Measurements from ENCODE around the gene DYNC2LI1.
"Not testable (repeated sequence)": the region's sequence is repeated elsewhere in the genome, so short reads cannot be mapped to it uniquely, and the experiment has no call there.

Gene DYNC2LI1

GRCh38 chr2:43773876-43774613 is at the start of gene DYNC2LI1:
TSS of gene DYNC2LI1 (plus strand) at chr2:43774039. CDS start at chr2:43774139, 100 bp downstream.
- peak; percentile 76 for DNase-seq

GRCh38 chr2:43724728-43725526 is 48.9 kb upstream of the DYNC2LI1 start:
- DNase-seq, result no peak

DNA sequence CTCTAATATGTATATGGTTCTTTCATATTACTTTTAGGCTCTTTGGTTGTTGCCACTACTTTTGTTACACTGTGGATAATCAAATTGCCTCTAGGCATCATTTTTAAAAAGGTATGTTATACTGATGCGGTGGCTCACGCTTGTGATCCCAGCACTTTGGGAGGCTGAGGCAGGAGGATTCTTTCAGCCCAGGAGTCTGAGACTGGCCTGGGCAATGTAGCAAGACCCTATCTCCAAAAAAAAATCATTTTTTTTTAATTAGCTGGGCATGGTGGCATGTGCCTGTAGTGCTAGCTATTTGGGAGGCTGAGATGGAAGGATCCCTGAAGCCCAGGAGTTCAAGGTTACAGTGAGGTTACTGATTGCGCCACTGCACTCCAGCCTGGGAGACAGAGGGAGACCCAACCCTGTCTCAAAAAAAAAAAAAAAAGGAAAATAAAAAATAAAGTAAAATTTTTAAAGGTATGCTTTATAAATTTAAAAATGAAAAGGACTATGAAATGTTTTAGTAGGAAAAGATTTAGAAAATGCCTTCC is 48.1 kb upstream of the DYNC2LI1 start:
- DNase-seq, result no peak

GRCh38 chr2:43726961-43727633 is 46.7 kb upstream of the DYNC2LI1 start:
- DNase-seq, result not testable (repeated sequence)

DNA sequence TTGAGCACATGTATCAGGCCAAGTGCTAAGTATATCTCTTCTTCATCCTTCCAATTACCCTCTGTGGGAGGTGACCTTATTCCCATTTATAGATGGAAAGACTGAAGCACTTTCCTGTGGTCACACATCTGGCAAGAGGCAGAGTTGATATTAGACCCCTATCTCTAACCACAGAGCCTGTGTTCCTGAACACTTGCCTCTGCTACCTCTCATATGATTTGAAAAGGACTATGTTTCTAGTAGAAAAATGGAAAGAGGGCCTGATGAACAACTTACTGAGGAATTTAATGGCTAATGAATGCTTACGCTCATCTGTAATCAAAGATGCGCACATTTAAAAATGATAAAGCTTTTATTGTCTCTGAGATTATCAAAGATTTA is 46.2 kb upstream of the DYNC2LI1 start:
- DNase-seq, result no peak

DNA sequence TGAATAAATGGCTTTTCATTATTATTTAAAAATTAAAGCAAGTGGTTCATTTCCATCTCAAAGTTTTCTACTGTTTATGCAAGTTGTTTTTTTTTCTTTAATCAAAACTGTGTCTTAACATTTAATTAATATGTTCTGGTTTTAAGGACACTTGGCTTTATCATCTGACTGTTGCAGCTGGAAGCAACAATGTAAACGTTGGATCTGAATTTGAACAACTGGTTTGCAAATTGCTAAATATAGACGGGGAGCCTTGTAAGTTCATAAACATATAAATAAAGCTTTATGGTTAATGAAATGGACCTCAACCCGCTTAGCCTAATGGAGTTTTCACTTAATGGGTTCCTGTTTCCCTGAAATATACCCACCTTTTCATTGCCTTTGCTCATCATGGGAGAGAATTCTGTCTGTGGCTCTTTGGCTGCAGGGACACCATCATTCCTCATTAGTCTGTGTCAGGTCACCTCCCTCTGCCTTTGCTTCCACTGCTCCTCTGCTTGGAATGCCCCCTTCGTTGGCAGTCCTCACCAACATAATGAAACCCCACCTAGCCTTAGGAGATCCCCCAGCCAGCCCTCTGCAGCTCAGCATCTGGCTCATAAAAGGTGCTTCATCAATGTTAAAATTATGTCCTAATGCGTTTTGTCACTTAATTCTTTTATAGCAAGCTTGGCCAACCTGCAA is 44.2 kb upstream of the DYNC2LI1 start:
- DNase-seq, result no peak

DNA sequence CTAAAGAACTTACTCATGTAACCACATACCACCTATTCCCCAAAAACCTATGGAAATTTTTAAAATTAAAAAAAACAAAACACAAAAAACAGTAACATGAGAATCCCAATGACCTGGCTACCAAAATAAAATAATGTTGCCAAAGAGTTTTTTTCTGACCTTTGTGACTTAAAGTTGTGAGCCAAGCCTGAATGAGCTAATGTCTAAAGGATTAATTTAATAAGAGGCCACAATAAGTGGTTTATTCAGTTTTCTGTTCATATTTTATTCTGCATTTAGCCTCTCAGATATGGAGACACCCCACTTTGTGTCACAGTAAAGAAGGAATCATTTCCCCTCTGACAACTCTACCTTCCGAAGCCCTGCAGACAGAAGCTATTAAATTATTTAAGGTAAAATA is 42.6 kb upstream of the DYNC2LI1 start:
- no peak for DNase-seq

GRCh38 chr2:43736637-43737036 is 37.2 kb upstream of the DYNC2LI1 start:
- no peak for DNase-seq

- no peak for DNase-seq
Measured at GRCh38 chr2:43737097-43737854, 36.6 kb upstream of the DYNC2LI1 start.

DNA sequence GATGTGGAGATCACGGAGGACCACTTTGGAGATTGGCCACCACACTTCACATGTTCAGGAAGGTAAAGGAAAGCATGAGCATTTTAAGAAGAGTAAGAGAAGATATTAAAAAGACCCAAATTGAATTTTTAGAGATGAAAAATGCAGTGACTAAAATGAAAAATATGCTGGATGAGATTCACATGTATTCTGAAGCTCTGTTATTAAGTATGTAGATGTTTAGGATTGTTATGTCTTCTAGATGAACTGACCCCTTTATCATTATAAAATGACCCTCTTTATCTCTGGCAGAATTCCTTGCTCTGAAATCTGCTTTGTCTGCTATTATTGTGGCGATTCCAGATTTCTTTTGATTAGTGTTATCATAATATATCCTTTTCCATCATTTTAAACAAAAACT is 36.0 kb upstream of the DYNC2LI1 start:
- no peak for DNase-seq

GRCh38 chr2:43738257-43738656 is 35.6 kb upstream of the DYNC2LI1 start:
- no peak for DNase-seq

DNA sequence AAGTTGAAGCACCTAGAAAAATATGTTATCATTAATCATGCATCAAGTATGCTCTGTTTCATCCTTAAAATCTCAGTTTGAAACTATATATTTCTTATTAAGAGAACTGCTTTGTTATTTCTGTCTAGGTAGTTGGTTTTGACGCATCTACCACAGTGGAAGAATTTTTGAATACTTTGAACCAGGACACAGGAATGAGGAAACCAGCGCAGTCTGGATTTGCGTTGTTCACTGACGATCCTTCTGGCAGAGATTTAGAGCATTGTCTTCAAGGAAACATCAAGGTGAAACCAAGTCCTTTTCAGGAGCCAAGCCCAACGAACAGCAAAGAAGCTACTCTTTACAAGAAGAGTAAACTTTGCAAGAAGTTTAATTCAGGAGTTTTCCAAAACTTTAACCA is 30.1 kb upstream of the DYNC2LI1 start:
- DNase-seq, result no peak

DNA sequence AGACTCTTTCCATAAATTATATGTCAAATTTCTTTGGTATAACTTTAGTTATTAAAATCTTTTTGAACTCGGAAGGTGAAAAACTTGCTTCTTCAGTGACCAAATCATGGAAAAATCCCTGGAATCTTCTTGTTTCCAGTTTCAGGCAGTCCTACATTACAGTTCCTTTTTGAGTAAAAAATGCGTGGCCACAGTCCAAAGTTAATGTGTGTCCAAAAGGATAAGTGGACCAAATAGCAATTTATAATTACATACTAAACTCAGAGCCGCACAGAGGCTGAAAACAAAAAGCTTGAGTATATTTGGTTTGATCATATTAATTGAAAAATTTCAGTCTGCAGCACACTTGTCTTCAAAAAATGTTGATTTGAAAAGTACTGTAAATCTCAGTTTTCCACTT is 28.4 kb upstream of the DYNC2LI1 start:
- DNase-seq, result no peak

- DNase-seq, result no peak
Measured at GRCh38 chr2:43748333-43748732, 25.5 kb upstream of the DYNC2LI1 start.

- no peak for DNase-seq
Measured at GRCh38 chr2:43749583-43749982, 24.3 kb upstream of the DYNC2LI1 start.

GRCh38 chr2:43751476-43751990 is 22.3 kb upstream of the DYNC2LI1 start:
- DNase-seq, result no peak

DNA sequence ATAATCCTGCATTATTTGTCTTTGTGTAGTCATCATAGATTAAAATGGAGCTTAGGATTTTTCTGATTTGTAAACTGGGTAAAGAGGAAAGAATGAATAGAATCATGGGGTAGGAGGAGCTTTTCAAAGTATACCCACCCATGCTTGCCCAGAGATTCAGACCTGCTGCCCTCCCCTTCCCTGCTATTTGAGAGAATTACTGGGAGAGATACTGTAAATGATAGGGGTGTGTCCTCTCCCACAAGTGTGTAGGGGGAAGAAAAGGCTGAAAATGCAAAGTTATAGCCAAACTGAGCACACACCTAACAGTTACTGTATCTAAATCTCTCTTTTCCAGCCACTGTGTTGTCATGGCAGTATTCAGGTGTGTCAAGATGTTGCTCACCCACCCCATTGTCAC is 21.5 kb upstream of the DYNC2LI1 start:
- DNase-seq, result no peak

- DNase-seq, result no peak
Measured at GRCh38 chr2:43754180-43754579, 19.7 kb upstream of the DYNC2LI1 start.

GRCh38 chr2:43758739-43759138 is 15.1 kb upstream of the DYNC2LI1 start:
- DNase-seq, result no peak

DNA sequence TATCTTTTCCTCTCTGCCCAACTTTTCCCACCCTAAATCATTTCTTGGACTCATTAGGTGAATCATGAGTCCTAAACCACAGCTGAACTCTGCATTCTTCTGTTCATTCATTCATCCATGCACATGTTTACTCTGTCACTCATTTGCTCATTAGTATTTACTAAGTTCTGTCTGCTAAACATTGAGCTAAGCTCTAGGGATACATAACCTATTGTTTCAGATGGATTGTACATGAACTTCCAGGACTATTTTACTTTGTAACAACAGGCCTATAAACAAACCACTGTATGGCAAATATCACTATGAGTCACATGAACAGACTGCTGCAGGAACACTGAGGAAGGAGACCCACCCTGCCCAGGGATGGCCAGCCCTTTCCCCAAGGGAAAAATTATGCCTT is 14.6 kb upstream of the DYNC2LI1 start:
- DNase-seq, result no peak

GRCh38 chr2:43762286-43762685 is 11.6 kb upstream of the DYNC2LI1 start:
- DNase-seq, result no peak

DNA sequence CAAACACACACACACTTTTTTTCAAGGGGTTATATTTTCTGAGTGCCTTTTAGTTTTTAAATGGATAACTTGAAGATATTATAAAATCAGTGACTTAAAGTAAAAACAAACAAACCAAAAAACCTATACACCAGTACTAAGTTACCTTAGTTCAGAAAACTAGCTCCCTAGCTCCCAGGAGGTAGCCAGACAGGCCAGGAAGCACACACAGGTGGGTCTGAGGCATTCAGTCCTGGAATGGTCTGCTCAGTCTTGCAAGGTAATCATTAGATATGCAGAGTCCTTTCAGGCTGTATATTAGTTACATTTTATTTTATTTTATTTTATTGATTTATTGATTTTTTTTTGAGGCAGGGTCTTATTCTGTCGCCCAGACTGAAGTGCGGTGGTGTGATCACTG is 10.7 kb upstream of the DYNC2LI1 start:
- DNase-seq, result no peak

Data from activated CD4-positive, CD25-positive, alpha-beta regulatory T cell treated with anti-CD3 and anti-CD28 coated beads, Interleukin-2, amount 50 U/mL, for 72 hours (primary cell).